BJ (cell line): Measurements from ENCODE around the gene LRRC74A. TPM values are rescaled to one million over a fixed set of nuclear protein-coding genes. Genes with fewer than 3 reads are reported as not detected.

Experiments used
- CTCF ChIA-PET: fragments of 350-600 bp; formaldehyde crosslinking; extraction: SDS; loops from one replicate; lab custom pipeline; 2021; ENCODE audit warnings: antibody characterized with exemption, inconsistent platforms; lab: Yijun Ruan, JAX
- POLR2A ChIA-PET: fragments of 300-600 bp; sonication (Branson Sonifier 250); formaldehyde crosslinking; extraction: SDS; loops from one replicate; lab custom pipeline; 2021; ENCODE audit warnings: antibody characterized with exemption; lab: Charles Lee
- DNase-seq: peaks from one replicate; pipeline ENCODE4 v3.0.0-alpha.2; 2011; ENCODE audit warnings: low read depth
- H3K27me3 ChIP-seq: 2 replicates; pipeline ENCODE4 v1.6.0; 2011; ENCODE audit warnings: low read length; ENCODE audit not compliant: control insufficient read depth, insufficient read depth
- H3K36me3 ChIP-seq: 2 replicates; pipeline ENCODE4 v1.5.1; 2011; ENCODE audit warnings: low read length; ENCODE audit not compliant: control insufficient read depth, insufficient read depth
- H3K4me3 ChIP-seq: 2 replicates; pipeline ENCODE4 v1.5.1; 2011; ENCODE audit warnings: low read depth, mild to moderate bottlenecking, control low read depth, low read length
- polyA plus RNA-seq: library from polyadenylated mRNA; depleted of rRNA; stranded (reverse); fragments of >200 nt; gene quantifications from 2 replicates; pipeline ENCODE4 v1.2.3, GENCODE V29; 2011
- TF ChIP-seq, protein P1 (sequence below): IDR thresholded peaks from 2 replicates; pipeline ENCODE4 v1.5.1; 2011; ENCODE audit warnings: low read depth, mild to moderate bottlenecking, control low read depth, inconsistent platforms, low read length, moderate library complexity; ENCODE audit not compliant: insufficient read depth

The LRRC74A gene
- polyA plus RNA-seq, 1 experiment: not detected

GRCh38 chr14:76861574-76862255 lies 35.5 kb downstream of the LRRC74A start:
- Histone ChIP-seq H3K27me3 (peaks cover 20% of the 10 kb centered on the region), H3K36me3 (no peaks in the 10 kb centered on the region), H3K4me3 (no peak overlapping the region)
- CTCF ChIA-PET: interaction anchor here (2.2 kb wide), 1 partner anchor 11 kb away, joined by 7 read pairs; no protein-coding TSS in a partner anchor
- POLR2A ChIA-PET: no interaction called here
- TF ChIP-seq, protein P1, sequence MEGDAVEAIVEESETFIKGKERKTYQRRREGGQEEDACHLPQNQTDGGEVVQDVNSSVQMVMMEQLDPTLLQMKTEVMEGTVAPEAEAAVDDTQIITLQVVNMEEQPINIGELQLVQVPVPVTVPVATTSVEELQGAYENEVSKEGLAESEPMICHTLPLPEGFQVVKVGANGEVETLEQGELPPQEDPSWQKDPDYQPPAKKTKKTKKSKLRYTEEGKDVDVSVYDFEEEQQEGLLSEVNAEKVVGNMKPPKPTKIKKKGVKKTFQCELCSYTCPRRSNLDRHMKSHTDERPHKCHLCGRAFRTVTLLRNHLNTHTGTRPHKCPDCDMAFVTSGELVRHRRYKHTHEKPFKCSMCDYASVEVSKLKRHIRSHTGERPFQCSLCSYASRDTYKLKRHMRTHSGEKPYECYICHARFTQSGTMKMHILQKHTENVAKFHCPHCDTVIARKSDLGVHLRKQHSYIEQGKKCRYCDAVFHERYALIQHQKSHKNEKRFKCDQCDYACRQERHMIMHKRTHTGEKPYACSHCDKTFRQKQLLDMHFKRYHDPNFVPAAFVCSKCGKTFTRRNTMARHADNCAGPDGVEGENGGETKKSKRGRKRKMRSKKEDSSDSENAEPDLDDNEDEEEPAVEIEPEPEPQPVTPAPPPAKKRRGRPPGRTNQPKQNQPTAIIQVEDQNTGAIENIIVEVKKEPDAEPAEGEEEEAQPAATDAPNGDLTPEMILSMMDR: no peak
- DNase-seq: no peak

- Histone ChIP-seq H3K36me3 (no peaks in the 10 kb centered on the region), H3K4me3 (no peak overlapping the region), H3K27me3 (peaks cover 20% of the 10 kb centered on the region)
- TF ChIP-seq, protein P1: no peak
- POLR2A ChIA-PET: no interaction called here
- CTCF ChIA-PET: no interaction called here
- DNase-seq: no peak
These were observed 36.5 kb downstream of the LRRC74A start for GRCh38 chr14:76862546-76863282.

DNA sequence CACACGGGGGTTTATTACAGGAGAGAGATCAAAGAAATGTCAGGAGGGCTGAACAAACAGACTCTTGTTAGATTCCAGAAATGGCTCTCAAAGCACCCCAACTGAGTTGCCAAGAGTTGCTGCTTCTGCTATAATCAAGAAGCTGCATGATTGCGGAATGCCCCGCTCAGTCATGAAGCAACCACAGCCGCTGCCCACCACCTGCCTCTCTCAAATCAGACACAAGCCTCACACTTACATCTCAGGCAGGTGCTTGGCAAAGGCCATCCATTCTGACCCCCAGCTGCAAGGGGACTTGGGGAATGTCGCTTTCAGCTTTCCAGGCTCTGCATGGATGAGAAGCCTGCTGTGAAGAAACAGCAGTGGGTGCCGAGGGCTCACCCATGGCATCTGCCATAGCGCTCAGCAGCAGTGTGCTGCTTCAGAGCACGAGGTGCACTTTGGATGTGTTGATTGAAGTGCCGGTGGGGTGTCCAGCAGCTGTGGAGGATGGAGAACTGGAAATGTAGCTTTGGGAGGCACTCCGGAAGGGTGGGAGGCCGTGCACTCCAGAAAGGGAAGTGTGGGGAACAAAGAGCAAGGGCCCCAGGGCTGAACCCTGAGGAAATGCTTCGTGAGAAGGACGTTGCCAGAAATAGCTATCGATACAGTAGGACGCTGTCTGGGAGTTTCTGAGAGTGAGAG lies 37.7 kb downstream of the LRRC74A start:
- ChIA-PET POLR2A (interaction anchor here (0.5 kb wide), 1 partner anchor 12 kb away, joined by 8 read pairs; no protein-coding TSS in a partner anchor), CTCF (interaction anchor here (1.2 to 1.3 kb wide), 2 partner anchors 9 to 205 kb away, joined by 4 to 7 read pairs; no protein-coding TSS in a partner anchor)
- Histone ChIP-seq H3K4me3 (no peak overlapping the region), H3K27me3 (peaks cover 17% of the 10 kb centered on the region), H3K36me3 (no peaks in the 10 kb centered on the region)
- no peak for DNase-seq
- TF ChIP-seq, protein P1: no peak

DNA sequence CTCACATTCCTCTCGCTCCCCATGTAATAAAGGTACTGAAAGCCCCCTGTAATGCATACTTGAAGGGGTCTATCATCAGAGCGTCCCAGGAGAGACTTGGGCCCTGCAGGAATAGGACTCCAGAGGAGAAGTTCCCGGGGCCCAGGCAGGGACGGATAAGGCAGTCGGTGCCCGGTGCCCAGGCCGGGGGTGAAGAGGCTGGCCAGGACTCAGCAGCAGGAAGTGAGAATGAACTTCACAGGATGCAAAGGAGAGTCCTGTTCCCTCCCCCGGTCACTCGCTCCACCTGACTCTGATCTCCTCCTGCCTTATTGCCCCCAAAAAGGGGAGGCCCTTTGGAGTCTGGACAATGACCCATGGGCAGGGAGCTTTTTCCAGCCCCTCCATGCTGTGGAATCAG lies 40.2 kb downstream of the LRRC74A start:
- no peak overlapping the region for H3K4me3 ChIP-seq
- TF ChIP-seq, protein P1: no peak
- H3K27me3 ChIP-seq: peaks cover 11% of the 10 kb centered on the region
- H3K36me3 ChIP-seq: no peaks in the 10 kb centered on the region
- ChIA-PET POLR2A (no interaction called here), CTCF (interaction anchor here (0.8 to 1.0 kb wide), 2 partner anchors 9 to 204 kb away, joined by 4 read pairs; no protein-coding TSS in a partner anchor)
- no peak for DNase-seq
